Suppressor macrophage treated with lipopolysaccharide for 1 hour (primary cell): ENCODE results near the gene ANKRD2.
"Not testable (repeated sequence)": the region's sequence is repeated elsewhere in the genome, so short reads cannot be mapped to it uniquely, and the experiment has no call there.

ENCODE experiments used
- DNase-seq, 3 donors: peaks; one replicate each; pipeline ENCODE4 v3.0.0-alpha.2; 2020 to 2022

Gene ANKRD2

DNA sequence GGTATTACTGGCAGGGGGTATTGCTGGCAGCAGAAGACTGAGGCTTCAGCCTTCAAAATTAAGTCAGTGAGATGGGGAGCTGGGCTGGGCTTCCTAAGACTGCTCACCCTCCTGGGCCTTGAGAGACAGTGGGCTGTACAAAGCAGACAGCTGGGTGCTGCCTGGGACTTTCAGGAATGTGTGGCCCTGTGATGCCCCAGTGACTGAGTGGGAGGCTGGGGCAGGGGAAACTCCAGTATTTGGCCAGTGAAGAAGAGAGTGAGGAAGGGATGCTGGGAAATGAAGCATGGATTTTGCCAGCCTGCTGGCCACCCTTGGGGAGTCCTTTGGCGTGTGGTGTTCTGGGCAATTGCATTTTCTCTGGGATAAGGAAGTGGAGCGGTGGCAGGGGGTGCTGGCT lies 442 bp downstream of the ANKRD2 start:
- DNase-seq, result peak; percentile 55 to 79 (median 79)

DNA sequence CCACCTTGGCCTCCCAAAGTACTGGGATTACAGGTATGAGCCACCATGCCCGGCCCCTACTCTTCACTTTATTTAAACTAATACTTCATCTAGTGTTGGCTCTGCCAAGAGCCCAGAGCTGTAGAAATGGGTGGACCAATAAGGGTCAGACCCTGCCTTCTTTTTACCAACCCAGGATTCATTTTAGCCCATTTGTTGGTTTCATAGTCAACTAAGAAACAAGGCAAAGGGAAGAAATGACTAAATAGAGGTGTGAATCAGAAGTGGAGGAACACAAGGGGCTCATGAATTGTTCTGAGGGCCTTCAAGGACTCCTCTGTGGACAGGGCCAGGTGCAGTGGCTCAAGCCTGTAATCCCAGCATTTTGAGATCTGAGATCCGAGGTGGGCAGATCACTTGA lies 1.1 kb downstream of the ANKRD2 start:
- DNase-seq, result no peak

DNA sequence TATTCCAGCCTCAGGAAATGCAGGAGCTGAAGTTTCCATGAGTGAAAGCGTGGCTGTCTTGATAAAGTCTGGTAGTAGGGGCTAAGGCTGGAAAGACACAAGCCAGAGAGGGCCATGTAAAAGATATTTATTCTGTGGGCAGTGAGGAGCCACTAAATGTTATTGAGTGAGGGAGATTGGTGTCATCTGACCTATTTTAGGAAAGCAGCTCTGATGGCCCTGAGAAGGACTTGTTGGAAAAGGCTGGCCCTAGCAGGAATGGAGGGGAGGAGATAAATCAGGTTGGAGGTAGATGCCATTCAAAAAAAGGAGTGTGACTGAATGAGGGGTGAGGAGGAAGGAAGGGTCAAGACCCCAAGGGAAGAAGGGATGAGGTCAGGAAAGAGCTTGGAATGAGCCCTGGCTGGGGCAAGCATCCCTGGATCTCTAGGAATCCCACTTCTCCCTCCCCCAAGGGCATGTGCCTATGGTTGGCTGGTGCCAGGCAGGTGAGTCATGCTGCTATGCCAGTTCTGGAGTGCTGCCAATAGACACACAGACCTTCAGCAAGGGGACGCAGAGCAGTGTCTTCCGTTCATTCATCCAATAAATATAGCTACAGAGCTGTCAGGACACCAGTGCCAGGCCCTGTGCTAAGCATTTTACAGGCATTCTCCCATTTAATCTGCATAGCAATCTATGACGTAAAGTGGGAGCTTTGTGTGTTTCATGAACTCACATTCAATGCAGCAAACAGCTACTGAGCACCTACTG lies 2.0 kb downstream of the ANKRD2 start:
- peak; percentile 31 to 37 (median 32) for DNase-seq

DNA sequence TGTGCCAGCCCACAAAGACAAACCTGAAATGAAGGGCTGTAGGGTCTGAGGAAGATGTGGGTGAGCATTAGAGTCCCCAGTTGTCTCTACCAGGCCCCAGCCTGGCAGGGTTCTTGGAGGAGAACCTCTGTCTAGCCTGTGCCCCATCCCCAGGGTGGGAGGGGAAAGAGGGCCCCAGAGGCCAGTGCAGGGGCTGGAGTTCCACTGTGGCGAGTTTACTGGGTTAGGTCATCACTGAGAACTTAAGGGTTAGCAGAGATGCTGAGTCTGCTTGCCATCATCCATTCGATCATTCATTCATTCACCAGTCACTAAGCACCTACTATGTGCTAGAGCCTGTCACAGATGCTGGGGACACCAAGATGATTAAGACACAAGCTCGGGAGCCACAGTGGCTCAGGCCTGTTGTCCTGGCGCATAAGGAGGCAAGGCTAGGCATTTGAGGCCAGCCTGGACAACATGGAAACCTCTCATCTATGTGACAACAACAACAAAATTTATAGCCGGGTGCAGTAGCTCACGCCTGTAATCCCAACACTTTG lies 2.6 kb downstream of the ANKRD2 start:
- DNase-seq, result no peak

DNA sequence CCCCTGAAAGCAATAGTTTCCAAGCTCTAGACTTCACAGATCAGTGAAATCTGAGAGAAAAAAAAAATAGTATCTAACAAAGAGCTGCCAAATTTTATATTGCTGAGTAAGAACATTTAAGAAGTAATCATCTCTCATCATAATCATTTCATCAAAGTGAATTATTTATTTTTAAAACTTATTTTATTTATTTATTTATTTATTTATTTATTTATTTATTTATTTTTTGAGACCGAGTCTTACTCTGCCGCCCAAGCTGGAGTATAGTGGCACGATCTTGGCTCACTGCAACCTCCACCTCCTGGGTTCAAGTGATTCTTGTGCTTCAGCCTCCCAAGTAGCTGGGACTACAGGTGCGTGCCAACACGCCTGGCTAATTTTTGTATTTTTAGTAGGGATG lies 3.9 kb downstream of the ANKRD2 start:
- DNase-seq, result not testable (repeated sequence)

DNA sequence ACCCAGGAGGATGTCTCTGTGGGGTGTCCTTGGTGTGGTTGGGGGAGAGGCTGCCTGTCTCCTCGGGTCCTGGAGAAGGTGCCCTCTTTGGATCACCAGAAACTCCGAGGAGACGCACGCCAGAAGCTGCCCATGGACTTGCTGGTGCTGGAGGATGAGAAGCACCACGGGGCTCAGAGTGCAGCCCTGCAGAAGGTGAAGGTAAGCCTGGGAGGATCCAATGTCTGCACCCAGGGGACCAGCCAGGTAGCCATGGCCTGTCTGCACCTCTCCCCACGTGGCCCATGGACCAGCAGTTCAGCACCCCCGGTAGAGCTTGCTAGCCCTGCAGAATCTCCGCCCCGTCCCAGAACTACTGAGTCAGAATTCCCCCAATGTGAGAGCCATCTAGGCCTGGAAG lies 5.1 kb downstream of the ANKRD2 start:
- no peak for DNase-seq

DNA sequence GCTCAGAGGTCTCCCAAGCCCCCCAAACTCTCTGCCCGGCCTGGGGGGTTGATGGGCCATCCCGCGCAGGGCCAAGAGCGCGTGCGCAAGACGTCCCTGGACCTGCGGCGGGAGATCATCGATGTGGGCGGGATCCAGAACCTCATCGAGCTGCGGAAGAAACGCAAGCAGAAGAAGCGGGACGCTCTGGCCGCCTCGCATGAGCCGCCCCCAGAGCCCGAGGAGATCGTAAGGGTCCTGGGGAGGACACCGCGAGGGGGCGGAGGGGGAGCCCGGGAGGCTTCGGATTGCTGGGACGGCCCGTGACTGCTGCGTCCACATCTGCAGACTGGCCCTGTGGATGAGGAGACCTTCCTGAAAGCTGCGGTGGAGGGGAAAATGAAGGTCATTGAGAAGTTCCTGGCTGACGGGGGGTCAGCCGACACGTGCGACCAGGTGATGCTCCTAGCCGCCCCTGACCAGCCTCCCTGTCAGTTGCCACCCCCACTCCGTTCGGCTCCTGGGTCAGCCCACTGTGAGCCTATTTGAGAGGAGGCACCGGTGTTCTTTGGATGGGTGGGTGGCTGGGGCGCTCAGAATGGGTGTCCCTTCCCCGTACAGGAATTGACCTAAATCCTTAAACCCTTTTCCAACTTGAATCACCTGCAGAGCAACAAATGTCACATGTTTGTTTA lies 5.7 kb downstream of the ANKRD2 start:
- DNase-seq, result peak in 1 of 3 donors; percentile 7

DNA sequence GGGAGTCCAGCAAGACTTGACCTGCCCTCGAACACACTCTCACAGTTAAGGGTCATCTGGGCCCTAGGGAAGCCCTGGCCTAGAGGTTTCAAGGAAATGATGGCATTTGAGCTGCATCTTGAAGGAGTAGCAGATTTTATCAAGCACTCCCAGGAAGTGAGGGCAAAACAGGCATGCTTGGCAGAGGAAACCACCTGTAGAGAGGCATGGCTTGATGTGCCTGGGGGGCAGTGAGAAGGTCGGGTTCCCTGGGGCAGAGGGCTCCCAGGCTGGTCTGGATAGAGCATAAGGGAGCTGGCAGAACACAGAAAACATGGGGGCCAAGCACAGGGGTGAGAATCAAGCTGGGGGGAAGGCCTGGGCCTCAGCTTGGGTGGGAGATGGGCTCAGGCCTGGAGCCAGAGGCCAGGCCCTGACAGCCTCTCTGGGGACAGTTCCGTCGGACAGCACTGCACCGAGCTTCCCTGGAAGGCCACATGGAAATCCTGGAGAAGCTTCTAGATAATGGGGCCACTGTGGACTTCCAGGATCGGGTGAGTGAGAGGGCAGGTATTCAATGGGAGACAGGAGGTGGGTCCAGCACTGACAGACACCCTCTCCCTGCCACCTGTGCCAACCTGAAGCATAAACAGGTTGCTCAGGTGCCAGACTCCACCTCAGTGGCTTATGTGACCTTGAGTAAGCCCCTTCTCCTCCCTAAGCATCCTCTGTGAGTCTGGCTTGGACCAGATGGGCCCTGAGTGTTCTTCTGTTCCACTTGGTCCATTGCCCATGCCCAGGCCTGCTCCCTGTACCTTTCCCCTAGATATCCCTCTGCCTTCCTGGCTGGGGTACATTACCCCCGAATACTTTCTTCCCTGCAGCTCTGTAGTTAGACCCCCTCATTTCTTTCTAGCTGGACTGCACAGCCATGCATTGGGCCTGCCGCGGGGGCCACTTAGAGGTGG lies 8.1 kb downstream of the ANKRD2 start:
- no peak for DNase-seq

DNA sequence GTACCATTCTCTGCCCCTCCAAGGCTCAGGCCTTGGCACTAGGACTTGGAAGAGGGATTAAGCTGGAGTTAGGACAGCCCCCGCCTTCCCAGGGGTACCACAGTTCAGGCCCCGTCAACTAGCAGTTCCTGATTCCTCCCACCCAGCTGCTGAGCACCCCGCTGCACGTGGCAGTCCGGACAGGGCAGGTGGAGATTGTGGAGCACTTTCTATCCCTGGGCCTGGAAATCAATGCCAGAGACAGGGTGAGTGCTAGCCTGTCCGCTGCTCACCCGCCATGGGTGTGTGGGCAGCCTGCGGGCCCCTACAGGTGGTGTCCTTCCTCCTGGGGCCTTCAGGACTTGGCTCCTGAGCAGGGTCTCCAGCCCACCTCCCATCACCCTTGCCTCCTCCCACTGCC lies 9.6 kb downstream of the ANKRD2 start:
- no peak for DNase-seq

DNA sequence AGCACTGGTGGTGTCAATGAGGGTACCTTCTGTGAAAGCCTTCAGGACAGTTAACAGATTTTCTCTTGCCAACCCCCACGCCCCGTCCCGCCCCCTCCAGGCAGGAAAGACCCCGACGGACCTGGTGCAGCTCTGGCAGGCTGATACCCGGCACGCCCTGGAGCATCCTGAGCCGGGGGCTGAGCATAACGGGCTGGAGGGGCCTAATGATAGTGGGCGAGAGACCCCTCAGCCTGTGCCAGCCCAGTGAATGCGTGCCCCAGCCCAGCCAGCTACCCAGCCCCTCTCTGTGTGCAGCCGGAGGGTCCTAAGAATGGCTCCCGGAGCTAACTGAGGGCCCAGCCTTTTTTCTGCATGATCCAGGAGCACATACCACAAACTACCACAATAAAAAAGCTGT lies 10.9 kb downstream of the ANKRD2 start:
- no peak for DNase-seq

DNA sequence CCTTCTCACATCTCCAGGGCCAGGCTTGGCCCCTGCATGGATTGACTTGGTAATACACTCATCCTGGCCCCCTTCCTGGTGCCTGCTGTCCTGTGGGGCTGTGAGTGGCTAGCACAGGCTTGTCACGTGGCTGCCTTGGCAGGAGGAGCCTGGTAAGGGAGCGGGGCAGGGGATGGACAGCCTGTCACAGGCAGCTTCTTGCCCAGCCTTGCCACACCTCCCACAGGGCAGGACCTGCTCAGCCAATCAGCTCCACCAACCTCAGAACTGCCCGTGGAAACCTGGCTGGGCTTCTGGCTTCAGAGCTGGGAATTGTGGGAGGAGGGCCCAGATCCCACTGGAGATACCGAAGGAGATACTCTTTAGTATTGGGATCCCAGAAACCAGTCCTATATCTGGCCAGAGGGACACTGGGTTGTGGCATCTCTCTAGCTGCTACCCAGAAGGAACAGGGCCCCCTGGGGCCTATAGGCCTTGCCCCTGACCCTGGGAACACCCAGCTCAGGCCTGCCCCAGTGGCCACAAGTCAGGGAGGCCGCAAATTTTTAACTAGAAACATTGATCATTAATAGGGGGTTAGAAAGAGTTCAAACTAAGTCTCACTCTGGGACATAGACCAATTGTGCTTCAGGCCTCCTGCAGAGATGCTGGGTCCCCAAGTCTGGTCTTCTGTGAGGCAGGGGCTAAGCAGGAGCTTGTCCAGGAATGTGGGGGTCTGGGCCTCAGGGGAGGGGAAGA lies 11.7 kb downstream of the ANKRD2 start, which contains the start of gene HOGA1:
TSS of gene HOGA1 (plus strand) at position 330 of the 738 bp plus-strand sequence. CDS start at position 645, 315 bp downstream.
- DNase-seq, result no peak

DNA sequence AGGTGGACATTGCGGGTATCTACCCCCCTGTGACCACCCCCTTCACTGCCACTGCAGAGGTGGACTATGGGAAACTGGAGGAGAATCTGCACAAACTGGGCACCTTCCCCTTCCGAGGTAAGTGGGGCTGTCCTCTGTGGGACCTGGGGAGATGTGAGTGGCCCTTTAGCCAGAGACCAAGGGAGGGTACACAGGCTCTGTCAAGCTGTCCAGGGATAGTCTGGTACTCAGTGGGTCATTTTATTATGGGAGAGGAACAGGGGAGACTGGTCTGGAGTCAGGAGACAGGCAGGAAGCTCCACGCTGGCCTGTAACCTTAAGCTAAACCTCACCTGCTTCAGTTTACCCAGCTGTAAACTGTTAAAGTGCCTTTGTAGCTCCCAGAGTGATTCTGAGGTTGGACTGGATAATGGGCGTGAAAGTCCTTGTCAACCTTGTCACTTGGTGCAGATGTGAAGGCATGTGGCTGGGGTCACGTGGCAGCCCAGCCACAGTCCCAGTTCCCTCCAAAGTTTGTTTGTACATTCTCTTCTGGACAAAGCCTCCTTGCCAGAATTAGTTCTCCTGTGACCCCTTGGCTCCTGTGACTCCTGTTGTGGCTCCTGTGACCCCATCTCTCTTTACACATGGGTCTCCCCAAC lies 12.3 kb downstream of the ANKRD2 start:
- no peak for DNase-seq

DNA sequence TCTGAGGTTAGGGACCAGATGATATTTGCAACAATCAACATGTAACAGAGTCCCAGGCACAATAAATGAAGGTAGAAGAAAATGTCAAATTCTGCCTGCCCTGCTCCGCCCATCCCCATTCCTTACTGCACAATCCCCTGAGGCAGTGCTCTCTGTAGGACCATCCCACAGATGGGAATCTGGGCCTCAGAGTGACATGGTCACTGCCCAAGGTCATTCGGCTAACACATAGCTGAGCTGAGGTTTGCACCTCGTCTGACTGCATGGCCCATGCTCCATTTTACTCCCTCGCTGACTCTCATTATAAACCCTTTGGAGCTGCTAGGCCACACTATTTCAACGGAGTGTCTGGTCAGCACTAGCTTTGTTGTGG lies 12.8 kb downstream of the ANKRD2 start:
- DNase-seq, result no peak

DNA sequence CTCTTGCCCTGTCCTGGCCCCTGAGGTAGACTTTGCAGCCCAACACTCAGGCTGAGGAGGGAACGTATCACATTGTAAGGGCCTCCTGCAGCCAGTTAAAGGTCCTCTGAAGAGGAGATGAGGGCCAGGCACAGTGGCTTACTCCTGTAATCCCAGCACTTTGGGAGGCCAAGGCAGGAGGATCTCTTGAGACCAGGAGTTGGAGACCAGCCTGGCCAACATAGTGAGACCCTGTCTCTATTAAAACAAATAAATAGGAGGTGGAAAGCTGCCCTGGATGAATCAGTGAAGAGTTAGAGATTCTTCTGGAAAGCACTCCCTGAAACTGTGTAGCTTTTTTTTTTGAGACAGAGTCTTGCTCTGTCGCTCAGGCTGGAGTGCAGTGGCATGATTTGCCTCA lies 14.6 kb downstream of the ANKRD2 start:
- DNase-seq, result no peak

DNA sequence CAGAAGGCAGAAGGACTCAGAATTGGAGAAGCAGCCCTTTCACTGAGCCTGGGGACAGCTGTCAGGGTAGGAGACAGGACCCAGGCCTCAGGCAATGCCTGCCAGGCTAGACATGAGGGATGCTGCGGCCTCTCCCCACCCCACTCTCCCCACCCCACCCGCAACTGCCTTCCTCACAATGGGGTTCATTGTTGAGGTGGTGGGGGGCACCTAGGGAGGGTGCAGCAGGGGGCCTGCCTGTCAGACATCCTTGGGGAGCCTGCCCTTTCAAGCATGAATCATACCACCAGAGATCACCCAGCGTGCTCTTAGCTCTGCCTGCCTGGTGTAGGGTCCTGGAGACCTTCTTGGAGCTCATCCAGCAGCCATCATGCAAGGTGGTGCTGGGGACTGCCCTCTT lies 16.9 kb downstream of the ANKRD2 start, which contains the start of gene C10orf62:
TSS of gene C10orf62 (plus strand) at position 243 of the 400 bp plus-strand sequence. CDS start 177 bp downstream, outside the sequence.
- no peak for DNase-seq

DNA sequence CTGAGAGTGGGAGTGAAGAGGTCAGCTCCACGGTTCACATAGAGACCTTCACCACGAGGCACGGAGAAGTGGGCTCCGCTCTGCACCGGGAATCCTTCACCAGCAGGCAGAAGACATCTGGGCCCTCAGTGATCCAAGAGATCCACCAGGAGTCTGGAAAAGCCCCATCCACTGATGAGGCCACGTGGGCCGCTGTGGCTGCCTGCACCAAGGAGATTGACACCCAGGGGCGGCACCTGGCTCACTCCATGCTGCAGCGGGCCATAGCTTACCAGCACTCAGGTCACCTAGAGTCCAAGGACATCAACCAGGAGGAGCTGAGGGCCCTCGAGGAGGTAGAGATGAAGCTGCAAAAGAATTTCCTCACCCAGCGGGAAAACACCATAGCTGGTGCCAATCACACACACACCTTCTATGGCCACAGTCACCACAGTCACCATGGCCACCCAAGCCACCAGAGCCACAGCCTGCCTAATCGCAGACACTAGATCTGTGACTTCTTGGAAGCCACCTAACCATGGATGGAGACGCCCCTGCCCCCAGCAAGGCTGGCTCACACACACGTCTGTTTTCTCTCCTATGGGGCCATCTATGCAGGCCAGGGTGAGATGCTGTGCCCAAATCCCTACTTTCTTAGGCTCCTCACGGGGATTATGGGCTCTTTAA lies 17.6 kb downstream of the ANKRD2 start:
- no peak for DNase-seq

DNA sequence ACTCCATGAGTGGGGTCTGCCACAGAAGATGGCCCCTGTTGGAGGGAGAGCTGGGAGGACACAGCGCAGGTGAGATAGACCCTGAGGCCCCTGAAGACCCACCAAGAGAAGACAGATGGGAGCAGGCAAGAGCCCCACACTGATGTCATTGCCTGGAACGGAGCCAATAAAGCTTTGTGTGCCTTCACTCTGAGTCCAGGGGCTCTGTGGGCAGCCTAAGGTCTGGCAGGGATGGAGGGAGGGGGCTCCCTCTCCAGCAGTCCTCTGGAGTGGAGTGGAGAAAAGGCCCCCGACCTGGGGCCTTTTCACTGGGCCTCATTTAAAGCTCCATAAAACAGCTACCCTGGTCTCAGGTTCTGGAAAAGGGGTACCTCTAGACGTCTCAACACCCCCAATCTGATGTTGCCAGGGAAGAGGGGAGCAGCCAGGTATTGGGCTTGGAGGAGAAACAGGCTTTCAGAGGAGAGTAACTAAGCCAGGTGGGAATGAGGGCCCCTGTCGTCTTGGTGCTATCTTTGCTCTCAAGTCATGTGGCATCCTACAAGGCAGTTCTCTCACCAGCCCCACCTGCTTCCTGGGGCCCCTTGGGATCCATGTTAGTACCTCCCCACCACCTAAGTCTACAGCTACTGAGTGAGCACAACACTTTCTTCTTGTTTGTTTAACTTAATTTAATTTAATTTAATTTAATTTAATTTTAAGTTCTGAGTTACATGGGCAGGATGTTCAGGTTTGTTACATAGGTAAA lies 18.3 kb downstream of the ANKRD2 start:
- DNase-seq, result no peak

DNA sequence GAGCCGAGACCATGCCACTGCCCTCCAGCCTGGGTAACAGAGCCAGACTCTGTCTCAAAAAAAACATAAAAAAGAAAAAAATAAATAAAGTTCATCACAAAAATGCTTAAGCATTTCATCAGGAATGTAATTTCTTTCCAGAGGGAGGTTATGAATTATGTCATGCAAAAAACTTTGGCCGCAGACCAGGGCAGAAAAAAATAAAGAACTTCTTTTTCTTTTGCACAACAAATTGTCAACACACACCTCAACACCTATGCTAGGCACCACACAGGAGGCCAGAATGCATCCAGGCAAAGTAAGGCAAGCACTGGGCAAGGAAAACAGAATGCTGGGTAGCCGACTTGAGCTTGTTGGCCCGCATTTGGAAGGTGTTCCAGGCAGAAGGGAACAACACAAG lies 20.8 kb downstream of the ANKRD2 start:
- no peak for DNase-seq

DNA sequence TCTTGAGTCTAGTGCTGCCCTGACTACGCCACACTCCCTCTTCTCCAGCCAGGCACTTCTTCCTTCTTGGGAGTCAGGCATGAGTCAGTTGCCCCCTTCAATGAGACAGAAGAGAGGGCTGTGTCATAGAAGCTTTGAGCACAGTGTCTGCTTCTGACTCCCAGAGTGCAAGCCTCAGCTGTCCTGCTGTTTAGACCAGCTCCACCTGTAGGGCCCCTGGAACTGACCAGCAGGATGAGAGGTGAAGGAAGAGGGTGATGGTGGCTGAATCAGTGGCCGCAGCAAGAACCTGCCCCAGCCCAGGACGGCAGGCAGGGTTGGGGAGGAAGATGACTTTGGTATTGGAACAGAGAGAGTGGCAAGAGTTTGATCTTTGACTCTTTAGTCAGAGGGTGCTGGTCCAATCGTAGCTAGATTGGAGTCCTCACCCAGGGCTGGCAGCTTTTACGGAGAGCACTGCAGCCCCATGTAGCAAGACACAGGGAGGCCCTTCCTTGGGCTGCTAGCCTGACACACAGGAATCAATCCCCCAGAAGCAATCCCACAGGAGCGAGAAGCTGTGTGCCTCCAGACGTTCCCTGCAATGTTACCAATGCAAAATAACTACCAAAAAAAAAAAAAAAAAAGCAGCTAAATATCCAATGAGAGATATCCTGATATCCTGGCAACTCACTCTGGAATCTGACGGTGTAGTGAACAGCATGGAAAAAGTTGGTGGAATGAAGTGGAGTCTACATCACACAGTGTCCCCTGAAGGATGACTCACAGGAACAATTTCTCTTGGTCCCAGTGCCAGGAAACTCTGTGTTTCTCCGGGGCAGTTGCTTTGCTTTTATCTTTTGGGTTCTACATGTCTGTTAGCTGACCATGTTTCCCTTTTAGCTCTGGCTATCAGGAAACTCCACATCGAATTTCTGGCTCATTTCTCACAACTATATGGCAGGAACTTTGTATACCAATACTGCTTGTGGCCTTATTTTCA lies 23.8 kb downstream of the ANKRD2 start:
- DNase-seq, result peak; percentile 64 to 76 (median 71)
